SK-N-SH treated with all-trans-retinoic acid at 6 μM for 48 hours (cell line): Measurements from ENCODE around the gene ULBP1.

Source experiments
- BACH2 ChIP-seq: fragments of 250-450 bp; sonication (Bioruptor Pico); IDR thresholded peaks from 2 replicates; pipeline ENCODE4 v1.9.0; 2021; ENCODE audit warnings: mild to moderate bottlenecking, borderline replicate concordance
- ESRRG ChIP-seq: fragments of 250-450 bp; sonication (Bioruptor Pico); IDR thresholded peaks from 2 replicates; pipeline ENCODE4 v1.6.1; 2021; ENCODE audit warnings: mild to moderate bottlenecking
- ISL1 ChIP-seq: fragments of 250-450 bp; sonication (Bioruptor Pico); IDR thresholded peaks from 2 replicates; pipeline ENCODE4 v2.1.2; 2022; ENCODE audit warnings: mild to moderate bottlenecking, moderate library complexity
- OSR1 ChIP-seq: fragments of 250-450 bp; sonication (Bioruptor Pico); IDR thresholded peaks from 2 replicates; pipeline ENCODE4 v1.8.0; 2022; ENCODE audit warnings: moderate library complexity, mild to moderate bottlenecking, inconsistent platforms
- PATZ1 ChIP-seq: fragments of 250-450 bp; sonication (Bioruptor Pico); IDR thresholded peaks from 2 replicates; pipeline ENCODE4 v1.8.0; 2020; ENCODE audit warnings: mild to moderate bottlenecking, moderate library complexity, borderline replicate concordance
- RARB ChIP-seq: fragments of 250-450 bp; sonication (Bioruptor Pico); IDR thresholded peaks from 2 replicates; pipeline ENCODE4 v1.8.0; 2021; ENCODE audit warnings: mild to moderate bottlenecking, moderate library complexity
- SNAI2 ChIP-seq: fragments of 250-450 bp; sonication (Bioruptor Pico); IDR thresholded peaks from 2 replicates; pipeline ENCODE4 v1.5.0; 2020; ENCODE audit warnings: mild to moderate bottlenecking, moderate library complexity
- TOX ChIP-seq: fragments of 250-450 bp; sonication (Bioruptor Pico); IDR thresholded peaks from 2 replicates; pipeline ENCODE4 v1.8.0; 2021; ENCODE audit warnings: mild to moderate bottlenecking, moderate library complexity, borderline replicate concordance
- TSHZ2 ChIP-seq: fragments of 250-450 bp; sonication (Bioruptor Pico); IDR thresholded peaks from 2 replicates; pipeline ENCODE4 v1.5.0; 2020; ENCODE audit warnings: mild to moderate bottlenecking, moderate library complexity
- ZFP3 ChIP-seq: fragments of 250-450 bp; sonication (Bioruptor Pico); IDR thresholded peaks from 2 replicates; pipeline ENCODE4 v1.5.0; 2020; ENCODE audit warnings: mild to moderate bottlenecking, moderate library complexity
- ZNF565 ChIP-seq: fragments of 450-650 bp; formaldehyde crosslinking; conservative IDR thresholded peaks from 2 replicates; pipeline ENCODE4 v1.5.0; 2020; ENCODE audit warnings: low read depth, mild to moderate bottlenecking, moderate library complexity
- ZNF70 ChIP-seq: fragments of 450-650 bp; formaldehyde crosslinking; IDR thresholded peaks from 2 replicates; pipeline ENCODE4 v1.5.0; 2020; ENCODE audit warnings: mild to moderate bottlenecking, moderate library complexity
- TF ChIP-seq, protein P1 (sequence below): fragments of 250-450 bp; sonication (Bioruptor Pico); IDR thresholded peaks from 2 replicates; pipeline ENCODE4 v1.5.1; 2020; ENCODE audit warnings: low read depth, mild to moderate bottlenecking, moderate library complexity

DNA sequence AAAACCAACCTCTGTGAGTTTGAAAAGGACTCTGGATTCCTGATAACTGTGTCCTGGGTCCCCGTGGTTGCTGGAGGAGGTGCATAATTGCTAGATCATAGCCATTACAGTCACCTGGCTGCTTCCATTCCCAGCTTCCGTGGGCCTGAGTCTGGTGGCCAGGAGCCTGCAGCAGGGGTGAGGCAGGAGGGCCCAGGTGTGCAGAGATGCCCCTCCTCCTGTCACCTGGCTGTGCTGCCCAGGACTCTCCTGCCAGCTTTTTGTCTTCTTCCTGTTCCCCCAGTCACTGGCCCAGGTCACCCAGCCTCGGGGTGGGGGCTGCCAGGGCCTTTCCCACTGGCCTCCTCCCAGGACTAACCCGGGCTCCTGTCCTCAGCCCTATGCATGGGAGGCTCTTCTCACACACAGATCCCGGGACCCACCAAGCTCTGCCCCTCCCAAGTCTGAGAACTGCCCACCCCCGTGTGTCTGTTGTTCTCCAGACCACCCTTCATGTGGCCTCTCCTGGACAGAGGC is 31.6 kb downstream of the ULBP1 start:
- TF ChIP-seq OSR1 (no peak), PATZ1 (CRISPR knock-in tag) (no peak), ZNF565 (CRISPR knock-in tag) (no peak), SNAI2 (CRISPR knock-in tag) (no peak), TSHZ2 (CRISPR knock-in tag) (no peak), ZNF70 (CRISPR knock-in tag) (no peak), ESRRG (CRISPR knock-in tag) (no peak), ISL1 (CRISPR knock-in tag) (no peak), TOX (CRISPR knock-in tag) (no peak), BACH2 (CRISPR knock-in tag) (no peak), ZFP3 (CRISPR knock-in tag) (no peak), RARB (CRISPR knock-in tag) (no peak)
- TF ChIP-seq, protein P1, sequence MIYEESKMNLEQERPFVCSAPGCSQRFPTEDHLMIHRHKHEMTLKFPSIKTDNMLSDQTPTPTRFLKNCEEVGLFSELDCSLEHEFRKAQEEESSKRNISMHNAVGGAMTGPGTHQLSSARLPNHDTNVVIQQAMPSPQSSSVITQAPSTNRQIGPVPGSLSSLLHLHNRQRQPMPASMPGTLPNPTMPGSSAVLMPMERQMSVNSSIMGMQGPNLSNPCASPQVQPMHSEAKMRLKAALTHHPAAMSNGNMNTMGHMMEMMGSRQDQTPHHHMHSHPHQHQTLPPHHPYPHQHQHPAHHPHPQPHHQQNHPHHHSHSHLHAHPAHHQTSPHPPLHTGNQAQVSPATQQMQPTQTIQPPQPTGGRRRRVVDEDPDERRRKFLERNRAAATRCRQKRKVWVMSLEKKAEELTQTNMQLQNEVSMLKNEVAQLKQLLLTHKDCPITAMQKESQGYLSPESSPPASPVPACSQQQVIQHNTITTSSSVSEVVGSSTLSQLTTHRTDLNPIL: no peak
